GM19193 (cell line): ENCODE results near the gene HSD17B8.
A peak's percentile ranks its signal among the peaks of the same experiment; 100 is the strongest.

Experiments used
- POLR2A ChIP-seq: IDR thresholded peaks from 4 replicates; pipeline ENCODE4 v1.6.1; 2011; ENCODE audit not compliant: insufficient read depth, insufficient read length; ENCODE audit errors: extremely low read depth

HSD17B8 gene

GRCh38 chr6:33215271-33216116 lies 11.0 kb downstream of the HSD17B8 start:
- no peak for TF ChIP-seq POLR2A

- TF ChIP-seq POLR2A: no peak
Measured at GRCh38 chr6:33216117-33216649, 11.7 kb downstream of the HSD17B8 start.

GRCh38 chr6:33217246-33217645 lies 12.8 kb downstream of the HSD17B8 start:
- TF ChIP-seq POLR2A: no peak

DNA sequence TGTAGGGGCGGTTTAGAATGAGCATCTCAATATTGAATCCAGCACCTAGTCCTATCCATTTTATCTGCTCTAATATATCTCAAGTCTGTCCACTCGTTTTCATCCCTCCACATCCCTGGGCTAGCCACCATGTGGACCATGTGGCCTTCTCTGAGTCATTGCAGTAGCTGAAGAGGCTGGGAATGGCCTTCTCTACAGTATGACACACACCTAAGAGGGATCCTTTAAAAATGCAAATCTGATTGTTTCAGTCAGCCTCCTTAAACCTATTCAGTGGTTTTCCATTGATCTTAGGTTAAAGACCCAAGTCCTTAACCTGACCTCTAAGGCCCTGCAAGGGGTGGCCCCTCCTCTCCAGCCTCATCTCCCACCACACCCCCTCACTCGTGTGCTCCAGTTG lies 13.2 kb downstream of the HSD17B8 start:
- no peak for TF ChIP-seq POLR2A

GRCh38 chr6:33235221-33235634 lies 30.8 kb downstream of the HSD17B8 start:
- TF ChIP-seq POLR2A: no peak

GRCh38 chr6:33236328-33236727 lies 31.9 kb downstream of the HSD17B8 start:
- TF ChIP-seq POLR2A: no peak

- TF ChIP-seq POLR2A: no peak
Measured at GRCh38 chr6:33236852-33237251, 32.4 kb downstream of the HSD17B8 start.

GRCh38 chr6:33237741-33238140 lies 33.3 kb downstream of the HSD17B8 start:
- TF ChIP-seq POLR2A: no peak

DNA sequence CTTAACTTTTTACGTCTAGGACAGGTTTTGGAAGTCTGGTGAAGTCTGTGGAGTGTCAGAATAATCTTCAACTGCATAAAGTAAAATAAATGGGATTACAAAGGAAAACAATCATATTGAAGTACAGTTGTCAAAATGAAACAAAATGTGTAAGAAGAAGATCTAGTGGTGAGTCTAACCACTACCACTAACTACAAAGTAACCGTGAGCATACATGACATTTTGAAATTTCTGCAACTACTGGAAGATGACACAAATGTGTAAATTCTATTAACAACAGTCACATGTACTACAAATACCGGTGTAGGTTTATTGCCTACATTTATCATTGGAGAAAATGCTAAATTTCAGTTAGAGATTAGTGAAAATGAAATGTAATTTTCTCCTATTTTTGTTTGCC lies 37.5 kb downstream of the HSD17B8 start:
- TF ChIP-seq POLR2A: no peak

- TF ChIP-seq POLR2A: no peak
Measured at GRCh38 chr6:33243476-33243875, 39.0 kb downstream of the HSD17B8 start.

GRCh38 chr6:33247977-33248642 lies 43.7 kb downstream of the HSD17B8 start:
- TF ChIP-seq POLR2A: no peak

DNA sequence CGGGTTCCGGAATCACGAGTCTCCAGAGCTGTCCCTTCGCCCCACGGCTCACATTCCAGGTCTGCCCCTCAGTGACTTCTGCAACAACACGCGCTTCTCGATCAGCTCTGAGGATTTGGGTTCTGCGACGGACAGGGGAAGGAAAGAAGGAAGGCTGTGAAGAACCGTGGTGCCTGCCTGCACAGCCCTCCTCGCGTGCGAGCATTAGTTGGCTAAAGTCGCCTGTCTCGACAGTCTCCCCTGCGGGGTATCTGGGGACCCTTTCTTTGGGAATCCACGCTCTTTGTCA lies 44.1 kb downstream of the HSD17B8 start:
- TF ChIP-seq POLR2A: no peak

GRCh38 chr6:33248932-33249731 lies 44.7 kb downstream of the HSD17B8 start:
- peak; percentile 91 for TF ChIP-seq POLR2A

DNA sequence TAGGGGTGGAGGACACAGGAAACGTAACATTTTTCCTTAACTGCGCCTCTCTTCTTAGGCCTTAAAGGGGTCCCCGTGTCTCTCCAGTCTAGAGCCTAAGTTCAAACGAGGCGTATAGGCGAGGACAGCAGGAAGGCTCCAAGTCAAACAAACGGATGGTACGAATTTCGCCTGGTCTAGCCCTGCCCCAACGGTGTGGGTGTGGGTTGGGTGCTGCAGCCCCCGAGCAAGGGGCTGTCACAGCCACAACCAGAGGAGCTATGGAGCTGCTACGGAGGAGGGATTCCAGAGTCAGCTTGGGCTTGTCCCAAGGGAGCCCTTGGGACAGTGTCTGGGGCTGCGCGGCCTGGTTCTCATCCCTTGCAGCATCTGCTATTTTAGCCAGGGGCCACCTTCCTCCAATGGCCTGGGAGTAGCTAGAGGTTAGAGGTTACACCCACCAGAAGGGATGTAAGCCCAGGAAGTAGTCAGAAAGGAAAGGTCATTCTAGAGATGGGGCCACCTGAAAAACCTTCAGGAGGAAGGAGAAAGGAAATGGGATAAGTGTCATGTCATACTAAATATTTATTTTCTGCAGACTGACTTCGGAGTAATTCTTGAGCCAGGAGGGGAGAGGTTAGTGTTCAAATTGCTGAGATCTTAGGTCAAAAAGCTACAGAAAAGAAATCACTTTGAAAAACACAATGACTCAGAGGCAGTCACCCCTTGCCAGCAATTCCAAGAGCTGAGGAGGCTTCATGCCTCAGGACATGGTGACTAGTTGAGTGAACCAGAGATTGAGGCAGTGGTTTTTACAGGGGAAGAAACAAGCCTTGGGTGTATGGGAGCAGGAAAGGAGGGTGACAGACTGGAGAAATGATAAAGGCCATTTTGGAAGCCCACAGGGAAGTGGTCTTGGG lies 45.5 kb downstream of the HSD17B8 start:
- TF ChIP-seq POLR2A: no peak
